Measurements from ENCODE around the gene CACNA1B.

CACNA1B gene

GRCh38 chr9:137907776-137908175, 30.2 kb downstream of the CACNA1B start:
- no peaks in the 10 kb centered on the region for H3K36me3 ChIP-seq (ENCODE audit: control insufficient read depth in 2 of 2, insufficient read depth in 2 of 2, low read length in 2 of 2)

GRCh38 chr9:137912671-137913070, 35.1 kb downstream of the CACNA1B start:
- H3K9me3 ChIP-seq (ENCODE audit: control insufficient read depth in 2 of 2, low read length in 2 of 2) = no peaks in the 10 kb centered on the region
- H3K9ac ChIP-seq (ENCODE audit: low read length in 2 of 2) = no peak overlapping the region
- H3K27me3 ChIP-seq (ENCODE audit: control insufficient read depth in 1 of 2, insufficient read depth in 2 of 2, low read length in 2 of 2) = peaks cover 0 to 4% of the 10 kb centered on the region in 2 donors
- H3K4me1 ChIP-seq (ENCODE audit: control insufficient read depth, insufficient read depth, low read length) = no peaks in the 10 kb centered on the region
- H3K4me3 ChIP-seq (ENCODE audit: low read length in 2 of 2) = no peak overlapping the region
- H3K36me3 ChIP-seq (ENCODE audit: control insufficient read depth in 2 of 2, insufficient read depth in 2 of 2, low read length in 2 of 2) = no peaks in the 10 kb centered on the region
- no peak overlapping the region for H3K27ac ChIP-seq (ENCODE audit: low read length)

More at GRCh38 chr9:137907776-137908175, 30.2 kb downstream of the CACNA1B start:
- Histone ChIP-seq H3K4me1 (ENCODE audit: control insufficient read depth, insufficient read depth, low read length) (no peaks in the 10 kb centered on the region), H3K9ac (ENCODE audit: low read length in 2 of 2) (no peak overlapping the region), H3K27ac (ENCODE audit: low read length) (no peak overlapping the region), H3K4me3 (ENCODE audit: low read length in 2 of 2) (no peak overlapping the region), H3K9me3 (ENCODE audit: control insufficient read depth in 2 of 2, low read length in 2 of 2) (no peaks in the 10 kb centered on the region), H3K27me3 (ENCODE audit: control insufficient read depth in 1 of 2, insufficient read depth in 2 of 2, low read length in 2 of 2) (no peaks in the 10 kb centered on the region)

- Histone ChIP-seq H3K36me3 (ENCODE audit: control insufficient read depth in 2 of 2, insufficient read depth in 2 of 2, low read length in 2 of 2) (no peaks in the 10 kb centered on the region), H3K9ac (ENCODE audit: low read length in 2 of 2) (no peak overlapping the region), H3K9me3 (ENCODE audit: control insufficient read depth in 2 of 2, low read length in 2 of 2) (no peaks in the 10 kb centered on the region), H3K4me3 (ENCODE audit: low read length in 2 of 2) (no peak overlapping the region), H3K4me1 (ENCODE audit: control insufficient read depth, insufficient read depth, low read length) (no peaks in the 10 kb centered on the region), H3K27ac (ENCODE audit: low read length) (no peak overlapping the region), H3K27me3 (ENCODE audit: control insufficient read depth in 1 of 2, insufficient read depth in 2 of 2, low read length in 2 of 2) (peaks cover 0 to 4% of the 10 kb centered on the region in 2 donors)
Observed at GRCh38 chr9:137913132-137913531, 35.5 kb downstream of the CACNA1B start.

- Histone ChIP-seq H3K9me3 (ENCODE audit: control insufficient read depth in 2 of 2, low read length in 2 of 2) (no peaks in the 10 kb centered on the region), H3K27ac (ENCODE audit: low read length) (no peak overlapping the region), H3K36me3 (ENCODE audit: control insufficient read depth in 2 of 2, insufficient read depth in 2 of 2, low read length in 2 of 2) (no peaks in the 10 kb centered on the region), H3K4me3 (ENCODE audit: low read length in 2 of 2) (no peak overlapping the region), H3K4me1 (ENCODE audit: control insufficient read depth, insufficient read depth, low read length) (no peaks in the 10 kb centered on the region), H3K27me3 (ENCODE audit: control insufficient read depth in 1 of 2, insufficient read depth in 2 of 2, low read length in 2 of 2) (peaks cover 0 to 4% of the 10 kb centered on the region in 2 donors), H3K9ac (ENCODE audit: low read length in 2 of 2) (no peak overlapping the region)
Observed at GRCh38 chr9:137913771-137914767, 36.5 kb downstream of the CACNA1B start.

GRCh38 chr9:137916540-137916939, 39.0 kb downstream of the CACNA1B start:
- Histone ChIP-seq H3K9ac (ENCODE audit: low read length in 2 of 2) (no peak overlapping the region), H3K36me3 (ENCODE audit: control insufficient read depth in 2 of 2, insufficient read depth in 2 of 2, low read length in 2 of 2) (no peaks in the 10 kb centered on the region), H3K4me3 (ENCODE audit: low read length in 2 of 2) (no peak overlapping the region), H3K4me1 (ENCODE audit: control insufficient read depth, insufficient read depth, low read length) (no peaks in the 10 kb centered on the region), H3K27me3 (ENCODE audit: control insufficient read depth in 1 of 2, insufficient read depth in 2 of 2, low read length in 2 of 2) (peaks cover 0 to 4% of the 10 kb centered on the region in 2 donors), H3K27ac (ENCODE audit: low read length) (no peak overlapping the region), H3K9me3 (ENCODE audit: control insufficient read depth in 2 of 2, low read length in 2 of 2) (no peaks in the 10 kb centered on the region)

- H3K27ac ChIP-seq (ENCODE audit: low read length) = no peak overlapping the region
- no peaks in the 10 kb centered on the region for H3K9me3 ChIP-seq (ENCODE audit: control insufficient read depth in 2 of 2, low read length in 2 of 2)
- no peak overlapping the region for H3K9ac ChIP-seq (ENCODE audit: low read length in 2 of 2)
- no peak overlapping the region for H3K4me3 ChIP-seq (ENCODE audit: low read length in 2 of 2)
- H3K4me1 ChIP-seq (ENCODE audit: control insufficient read depth, insufficient read depth, low read length) = no peaks in the 10 kb centered on the region
- no peaks in the 10 kb centered on the region for H3K36me3 ChIP-seq (ENCODE audit: control insufficient read depth in 2 of 2, insufficient read depth in 2 of 2, low read length in 2 of 2)
- H3K27me3 ChIP-seq (ENCODE audit: control insufficient read depth in 1 of 2, insufficient read depth in 2 of 2, low read length in 2 of 2) = peaks cover 0 to 4% of the 10 kb centered on the region in 2 donors
Observed at GRCh38 chr9:137917116-137917515, 39.5 kb downstream of the CACNA1B start.

GRCh38 chr9:137917795-137918194, 40.2 kb downstream of the CACNA1B start:
- no peaks in the 10 kb centered on the region for H3K36me3 ChIP-seq (ENCODE audit: control insufficient read depth in 2 of 2, insufficient read depth in 2 of 2, low read length in 2 of 2)

GRCh38 chr9:137918331-137919094, 40.9 kb downstream of the CACNA1B start:
- no peaks in the 10 kb centered on the region for H3K36me3 ChIP-seq (ENCODE audit: control insufficient read depth in 2 of 2, insufficient read depth in 2 of 2, low read length in 2 of 2)
- no peak overlapping the region for H3K27ac ChIP-seq (ENCODE audit: low read length)
- H3K4me1 ChIP-seq (ENCODE audit: control insufficient read depth, insufficient read depth, low read length) = no peaks in the 10 kb centered on the region
- H3K9me3 ChIP-seq (ENCODE audit: control insufficient read depth in 2 of 2, low read length in 2 of 2) = no peaks in the 10 kb centered on the region
- peaks cover 0 to 4% of the 10 kb centered on the region in 2 donors for H3K27me3 ChIP-seq (ENCODE audit: control insufficient read depth in 1 of 2, insufficient read depth in 2 of 2, low read length in 2 of 2)
- no peak overlapping the region for H3K9ac ChIP-seq (ENCODE audit: low read length in 2 of 2)
- no peak overlapping the region for H3K4me3 ChIP-seq (ENCODE audit: low read length in 2 of 2)

More at GRCh38 chr9:137917795-137918194, 40.2 kb downstream of the CACNA1B start:
- Histone ChIP-seq H3K4me1 (ENCODE audit: control insufficient read depth, insufficient read depth, low read length) (no peaks in the 10 kb centered on the region), H3K27ac (ENCODE audit: low read length) (no peak overlapping the region), H3K9ac (ENCODE audit: low read length in 2 of 2) (no peak overlapping the region), H3K27me3 (ENCODE audit: control insufficient read depth in 1 of 2, insufficient read depth in 2 of 2, low read length in 2 of 2) (peaks cover 0 to 4% of the 10 kb centered on the region in 2 donors), H3K4me3 (ENCODE audit: low read length in 2 of 2) (no peak overlapping the region), H3K9me3 (ENCODE audit: control insufficient read depth in 2 of 2, low read length in 2 of 2) (no peaks in the 10 kb centered on the region)

- H3K36me3 ChIP-seq (ENCODE audit: control insufficient read depth in 2 of 2, insufficient read depth in 2 of 2, low read length in 2 of 2) = no peaks in the 10 kb centered on the region
Observed at GRCh38 chr9:137919095-137919465, 41.5 kb downstream of the CACNA1B start.

GRCh38 chr9:137919649-137920141, 42.1 kb downstream of the CACNA1B start:
- no peak overlapping the region for H3K9ac ChIP-seq (ENCODE audit: low read length in 2 of 2)
- no peaks in the 10 kb centered on the region for H3K4me1 ChIP-seq (ENCODE audit: control insufficient read depth, insufficient read depth, low read length)
- H3K36me3 ChIP-seq (ENCODE audit: control insufficient read depth in 2 of 2, insufficient read depth in 2 of 2, low read length in 2 of 2) = no peaks in the 10 kb centered on the region
- H3K27ac ChIP-seq (ENCODE audit: low read length) = no peak overlapping the region
- H3K27me3 ChIP-seq (ENCODE audit: control insufficient read depth in 1 of 2, insufficient read depth in 2 of 2, low read length in 2 of 2) = peaks cover 0 to 4% of the 10 kb centered on the region in 2 donors
- no peak overlapping the region for H3K4me3 ChIP-seq (ENCODE audit: low read length in 2 of 2)
- no peaks in the 10 kb centered on the region for H3K9me3 ChIP-seq (ENCODE audit: control insufficient read depth in 2 of 2, low read length in 2 of 2)

More at GRCh38 chr9:137919095-137919465, 41.5 kb downstream of the CACNA1B start:
- no peak overlapping the region for H3K4me3 ChIP-seq (ENCODE audit: low read length in 2 of 2)
- H3K9me3 ChIP-seq (ENCODE audit: control insufficient read depth in 2 of 2, low read length in 2 of 2) = no peaks in the 10 kb centered on the region
- H3K27me3 ChIP-seq (ENCODE audit: control insufficient read depth in 1 of 2, insufficient read depth in 2 of 2, low read length in 2 of 2) = peaks cover 0 to 4% of the 10 kb centered on the region in 2 donors
- no peak overlapping the region for H3K27ac ChIP-seq (ENCODE audit: low read length)
- no peak overlapping the region for H3K9ac ChIP-seq (ENCODE audit: low read length in 2 of 2)
- H3K4me1 ChIP-seq (ENCODE audit: control insufficient read depth, insufficient read depth, low read length) = no peaks in the 10 kb centered on the region

Data from stomach smooth muscle (tissue), 2 donors.